Caco-2 (cell line): ENCODE measurements around the gene CERK. TPM values are rescaled to one million over a fixed set of nuclear protein-coding genes. Genes with fewer than 3 reads are reported as not detected.

Experiments
- BruUV-seq: library from RNA; stranded (reverse); fragments of 400-500 nt; replicated peaks from 2 replicates; lab custom pipeline; 2021; lab: Mats Ljungman, UMichigan
- CTCF ChIA-PET: fragments of 300-600 bp; sonication (Branson Sonifier 250); formaldehyde crosslinking; loops from one replicate; lab custom pipeline; 2022; ENCODE audit warnings: antibody characterized with exemption; lab: Charles Lee
- POLR2A ChIA-PET: fragments of 300-600 bp; sonication (Branson Sonifier 250); formaldehyde crosslinking; loops from one replicate; lab custom pipeline; 2022; ENCODE audit warnings: antibody characterized with exemption; lab: Charles Lee
- DNase-seq, 2 experiments: peaks; one replicate each; pipeline versions ENCODE4 v3.0.0 to v3.0.0-alpha.2; 2020 to 2022
- H3K27me3 ChIP-seq: replicated peaks from 2 replicates; pipeline ENCODE4 v1.6.0; 2011; ENCODE audit warnings: low read length; ENCODE audit not compliant: control insufficient read depth, insufficient read depth
- H3K36me3 ChIP-seq: 2 replicates; pipeline ENCODE4 v1.5.1; 2011; ENCODE audit warnings: low read length; ENCODE audit not compliant: control insufficient read depth, insufficient read depth
- H3K4me1 ChIP-seq: fragments of 250-450 bp; sonication (Bioruptor Pico); 2 replicates; pipeline ENCODE4 v1.5.1; 2020; ENCODE audit warnings: mild to moderate bottlenecking
- H3K4me3 ChIP-seq: 2 replicates; pipeline ENCODE4 v1.5.1; 2011; ENCODE audit warnings: low read depth, mild to moderate bottlenecking, control low read depth, low read length
- H3K9me3 ChIP-seq: fragments of 250-450 bp; sonication (Bioruptor Pico); 2 replicates; pipeline ENCODE4 v1.5.1; 2020; ENCODE audit warnings: mild to moderate bottlenecking, moderate library complexity
- H3K27ac Mint-ChIP-seq: one replicate; pipeline ENCODE4 v1.8.0; 2022; ENCODE audit warnings: mixed read lengths; ENCODE audit not compliant: unreplicated experiment
- H3K27me3 Mint-ChIP-seq: one replicate; pipeline ENCODE4 v1.8.0; 2022; ENCODE audit warnings: mixed read lengths; ENCODE audit not compliant: insufficient read depth, unreplicated experiment
- H3K36me3 Mint-ChIP-seq: one replicate; pipeline ENCODE4 v1.8.0; 2022; ENCODE audit warnings: mild to moderate bottlenecking, mixed read lengths; ENCODE audit not compliant: insufficient read depth, unreplicated experiment
- H3K4me1 Mint-ChIP-seq: one replicate; pipeline ENCODE4 v1.8.0; 2022; ENCODE audit warnings: low read depth, mixed read lengths; ENCODE audit not compliant: unreplicated experiment
- H3K4me3 Mint-ChIP-seq: one replicate; pipeline ENCODE4 v1.8.0; 2022; ENCODE audit warnings: mild to moderate bottlenecking, moderate library complexity, mixed read lengths; ENCODE audit not compliant: unreplicated experiment
- H3K9me3 Mint-ChIP-seq: one replicate; pipeline ENCODE4 v1.8.0; 2022; ENCODE audit warnings: mixed read lengths; ENCODE audit not compliant: unreplicated experiment
- intact Hi-C: fragments of 100-400 bp; cut with micrococcal nuclease; formaldehyde crosslinking; loops from one replicate; pipeline ENCODE4 v1.10.0; 2022; ENCODE audit not compliant: unreplicated experiment
- total RNA-seq: library from RNA; stranded (reverse); gene quantifications from 2 replicates; pipeline ENCODE4 v1.2.3, GENCODE V29; 2022
- TF ChIP-seq, protein P1 (sequence below), 2 experiments: fragments of 200-600 bp in 1 of 2; IDR thresholded peaks; 1 replicate in 1 of 2; 2 replicates in 1 of 2; pipeline versions ENCODE4 v1.5.1 to v1.8.0; 2011 to 2022; ENCODE audit warnings: antibody characterized with exemption in 1 of 2, control low read depth in 1 of 2, inconsistent platforms in 1 of 2, low read depth in 1 of 2, low read length in 1 of 2, mild to moderate bottlenecking in 1 of 2, moderate library complexity in 1 of 2; ENCODE audit not compliant: insufficient read depth in 1 of 2, severe bottlenecking in 1 of 2, unreplicated experiment in 1 of 2

The CERK gene
- total RNA-seq, 1 experiment from 2014 or later, result 35.0 TPM

DNA sequence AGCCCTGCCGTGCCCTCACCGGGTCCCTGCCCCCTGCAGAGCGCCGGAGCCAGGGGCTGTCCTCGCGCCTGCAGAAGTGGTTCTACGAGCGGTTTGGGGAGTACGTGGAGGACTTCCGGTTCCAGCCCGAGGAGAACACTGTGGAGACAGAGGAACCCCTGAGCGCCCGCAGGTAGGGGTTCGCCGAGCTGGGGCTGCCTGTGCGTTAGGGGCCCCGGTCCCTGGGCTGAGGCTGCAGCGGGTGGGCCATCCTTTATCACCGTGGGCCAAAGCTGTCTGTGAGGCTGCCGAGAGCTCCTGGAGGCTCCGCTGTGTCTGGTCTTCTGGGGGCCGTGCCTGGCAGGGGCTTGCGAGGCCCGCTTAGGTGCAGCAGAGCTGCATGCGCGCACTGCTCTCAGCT, 75.1 kb downstream of the CERK start:
- Histone ChIP-seq H3K4me3 (no peak overlapping the region), H3K9me3 (no peaks in the 10 kb centered on the region), H3K36me3 (no peaks in the 10 kb centered on the region), H3K27me3 (no peaks in the 10 kb centered on the region), H3K4me1 (no peaks in the 10 kb centered on the region)
- ChIA-PET CTCF (no interaction called here), POLR2A (no interaction called here)
- no peaks in the 10 kb centered on the region for H3K27me3 Mint-ChIP-seq
- H3K9me3 Mint-ChIP-seq, result no peaks in the 10 kb centered on the region
- no peak overlapping the region for H3K27ac Mint-ChIP-seq
- H3K4me3 Mint-ChIP-seq, result no peak overlapping the region
- DNase-seq, result no peak
- BruUV-seq, result no TSS peak
- H3K36me3 Mint-ChIP-seq, result no peaks in the 10 kb centered on the region
- TF ChIP-seq, protein P1, sequence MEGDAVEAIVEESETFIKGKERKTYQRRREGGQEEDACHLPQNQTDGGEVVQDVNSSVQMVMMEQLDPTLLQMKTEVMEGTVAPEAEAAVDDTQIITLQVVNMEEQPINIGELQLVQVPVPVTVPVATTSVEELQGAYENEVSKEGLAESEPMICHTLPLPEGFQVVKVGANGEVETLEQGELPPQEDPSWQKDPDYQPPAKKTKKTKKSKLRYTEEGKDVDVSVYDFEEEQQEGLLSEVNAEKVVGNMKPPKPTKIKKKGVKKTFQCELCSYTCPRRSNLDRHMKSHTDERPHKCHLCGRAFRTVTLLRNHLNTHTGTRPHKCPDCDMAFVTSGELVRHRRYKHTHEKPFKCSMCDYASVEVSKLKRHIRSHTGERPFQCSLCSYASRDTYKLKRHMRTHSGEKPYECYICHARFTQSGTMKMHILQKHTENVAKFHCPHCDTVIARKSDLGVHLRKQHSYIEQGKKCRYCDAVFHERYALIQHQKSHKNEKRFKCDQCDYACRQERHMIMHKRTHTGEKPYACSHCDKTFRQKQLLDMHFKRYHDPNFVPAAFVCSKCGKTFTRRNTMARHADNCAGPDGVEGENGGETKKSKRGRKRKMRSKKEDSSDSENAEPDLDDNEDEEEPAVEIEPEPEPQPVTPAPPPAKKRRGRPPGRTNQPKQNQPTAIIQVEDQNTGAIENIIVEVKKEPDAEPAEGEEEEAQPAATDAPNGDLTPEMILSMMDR (IDR thresholded peaks at IDR 0.05; ENCODE audit: insufficient read depth in 1 of 2, low read depth in 1 of 2, low read length in 1 of 2, severe bottlenecking in 1 of 2, unreplicated experiment in 1 of 2), result no peak
- H3K4me1 Mint-ChIP-seq, result no peaks in the 10 kb centered on the region
- intact Hi-C loops, result no loop called here

DNA sequence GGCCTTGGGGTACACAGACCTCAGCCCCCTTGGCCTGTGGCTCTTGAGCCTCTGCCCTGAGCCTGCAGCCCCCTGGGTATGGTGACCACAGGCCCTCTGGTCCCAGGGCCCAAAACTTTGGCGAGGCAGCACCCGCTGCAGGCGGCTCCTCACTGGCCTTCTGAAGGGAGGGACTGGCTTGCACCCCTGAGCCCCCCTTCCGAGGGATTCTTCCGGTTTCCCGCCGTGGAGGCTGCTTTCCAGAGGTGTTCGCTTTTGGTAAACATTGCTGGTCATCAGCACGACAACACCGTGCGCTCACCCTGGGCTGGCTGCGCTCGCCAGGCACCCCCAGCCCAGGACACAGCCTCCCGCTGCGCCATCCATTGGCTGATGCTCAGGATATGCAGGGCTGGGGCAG, 75.8 kb downstream of the CERK start:
- Histone ChIP-seq H3K9me3 (no peaks in the 10 kb centered on the region), H3K4me3 (no peak overlapping the region), H3K36me3 (no peaks in the 10 kb centered on the region), H3K27me3 (no peaks in the 10 kb centered on the region), H3K4me1 (no peaks in the 10 kb centered on the region)
- Mint-ChIP-seq H3K9me3 (no peaks in the 10 kb centered on the region), H3K27me3 (no peaks in the 10 kb centered on the region), H3K4me3 (no peak overlapping the region), H3K36me3 (no peaks in the 10 kb centered on the region), H3K27ac (no peak overlapping the region), H3K4me1 (no peaks in the 10 kb centered on the region)
- intact Hi-C loops, result no loop called here
- ChIA-PET POLR2A (no interaction called here), CTCF (no interaction called here)
- DNase-seq, result no peak
- no TSS peak for BruUV-seq
- TF ChIP-seq, protein P1 (IDR thresholded peaks at IDR 0.05; ENCODE audit: insufficient read depth in 1 of 2, low read depth in 1 of 2, low read length in 1 of 2, severe bottlenecking in 1 of 2, unreplicated experiment in 1 of 2), result no peak

DNA sequence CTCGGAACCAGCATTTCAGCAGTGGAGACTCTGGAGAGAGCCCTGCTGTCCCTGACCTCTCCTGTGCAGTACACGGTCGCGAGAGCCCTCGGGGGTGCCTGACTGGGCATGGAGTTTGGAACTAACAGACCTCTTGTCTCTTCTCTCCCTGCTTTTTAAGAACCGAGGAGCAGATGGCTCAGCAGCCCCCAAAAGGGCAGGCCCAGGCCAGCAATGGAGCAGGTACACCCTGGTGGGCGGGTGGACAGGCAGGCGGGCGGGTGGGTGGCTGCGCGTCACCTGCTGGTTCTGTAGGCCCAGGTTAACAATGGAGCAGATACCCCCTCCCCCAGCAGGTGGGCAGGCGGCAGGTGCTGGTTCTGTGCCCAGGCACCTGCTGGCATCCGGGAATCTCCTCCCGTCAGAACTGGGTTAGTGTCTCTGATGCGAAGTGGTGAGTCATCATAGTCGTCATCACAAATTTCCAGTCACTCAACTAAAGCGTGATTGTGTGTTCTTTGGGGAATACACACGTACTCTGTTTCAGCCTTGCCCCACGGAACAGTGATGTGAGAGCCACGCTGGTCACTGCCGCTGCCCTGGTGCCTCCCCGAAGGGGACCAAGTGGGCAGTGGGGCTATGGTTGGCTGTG, 76.7 kb downstream of the CERK start:
- no peaks in the 10 kb centered on the region for H3K36me3 ChIP-seq
- POLR2A ChIA-PET, result no interaction called here
- Mint-ChIP-seq H3K4me3 (no peak overlapping the region), H3K36me3 (no peaks in the 10 kb centered on the region), H3K4me1 (no peaks in the 10 kb centered on the region), H3K27ac (no peak overlapping the region), H3K27me3 (no peaks in the 10 kb centered on the region), H3K9me3 (no peaks in the 10 kb centered on the region)
- intact Hi-C loops, result no loop called here
- DNase-seq, result no peak
- no peaks in the 10 kb centered on the region for H3K9me3 ChIP-seq
- no peaks in the 10 kb centered on the region for H3K4me1 ChIP-seq
- CTCF ChIA-PET, result no interaction called here
- H3K27me3 ChIP-seq, result no peaks in the 10 kb centered on the region
- BruUV-seq, result no TSS peak
- no peak overlapping the region for H3K4me3 ChIP-seq
- TF ChIP-seq, protein P1 (IDR thresholded peaks at IDR 0.05; ENCODE audit: insufficient read depth in 1 of 2, low read depth in 1 of 2, low read length in 1 of 2, severe bottlenecking in 1 of 2, unreplicated experiment in 1 of 2), result no peak
